ENCODE results near the gene PMVK. TPM values are rescaled to one million over a fixed set of nuclear protein-coding genes. Genes with fewer than 3 reads are reported as not detected.
A peak's percentile ranks its signal among the peaks of the same experiment; 100 is the strongest.

PMVK gene
- total RNA-seq, 1 experiment from 2014 or later: 42.2 TPM

GRCh38 chr1:154955039-154955717 lies 18.7 kb upstream of the PMVK start:
- POLR2A ChIA-PET: interaction anchor here (0.6 to 1.3 kb wide), 4 partner anchors 18 to 166 kb away, joined by 3 to 9 read pairs (median 4); partner anchors contain the start of gene PMVK
- in situ Hi-C loops (cut with HindIII; ENCODE audit: low pct_unique_long_range_greater_than_20kb, low sequenced_read_pairs) (no loop called here), intact Hi-C loops (cut with micrococcal nuclease; ENCODE audit: unreplicated experiment) (loop anchor here (10.0 kb wide), 1 partner anchor 390 kb away; the partner anchor contains the start of gene CHRNB2)
- H3K27ac ChIP-seq (ENCODE audit: low read length): peak overlapping the region; percentile 83
- DNase-seq (ENCODE audit: low read depth, low spot score) (no peak), ATAC-seq (no peak)
- H3K4me3 ChIP-seq (ENCODE audit: low read depth in 2 of 2, low read length in 2 of 2): peak overlapping the region; percentile 78 to 93
- BruUV-seq (replicated peaks): no TSS peak
- H3K9me3 ChIP-seq (ENCODE audit: control insufficient read depth, insufficient read depth, low read depth, low read length): no peaks in the 10 kb centered on the region
- peaks cover 27% of the 10 kb centered on the region for H3K4me1 ChIP-seq (ENCODE audit: control insufficient read depth, insufficient read depth, low read length)
- CTCF ChIA-PET: no interaction called here
- H3K27me3 ChIP-seq (ENCODE audit: control insufficient read depth, insufficient read depth, low read length): no peaks in the 10 kb centered on the region
- no peaks in the 10 kb centered on the region for H3K36me3 ChIP-seq (ENCODE audit: control insufficient read depth, insufficient read depth, low read length)
- TF ChIP-seq, protein P1, sequence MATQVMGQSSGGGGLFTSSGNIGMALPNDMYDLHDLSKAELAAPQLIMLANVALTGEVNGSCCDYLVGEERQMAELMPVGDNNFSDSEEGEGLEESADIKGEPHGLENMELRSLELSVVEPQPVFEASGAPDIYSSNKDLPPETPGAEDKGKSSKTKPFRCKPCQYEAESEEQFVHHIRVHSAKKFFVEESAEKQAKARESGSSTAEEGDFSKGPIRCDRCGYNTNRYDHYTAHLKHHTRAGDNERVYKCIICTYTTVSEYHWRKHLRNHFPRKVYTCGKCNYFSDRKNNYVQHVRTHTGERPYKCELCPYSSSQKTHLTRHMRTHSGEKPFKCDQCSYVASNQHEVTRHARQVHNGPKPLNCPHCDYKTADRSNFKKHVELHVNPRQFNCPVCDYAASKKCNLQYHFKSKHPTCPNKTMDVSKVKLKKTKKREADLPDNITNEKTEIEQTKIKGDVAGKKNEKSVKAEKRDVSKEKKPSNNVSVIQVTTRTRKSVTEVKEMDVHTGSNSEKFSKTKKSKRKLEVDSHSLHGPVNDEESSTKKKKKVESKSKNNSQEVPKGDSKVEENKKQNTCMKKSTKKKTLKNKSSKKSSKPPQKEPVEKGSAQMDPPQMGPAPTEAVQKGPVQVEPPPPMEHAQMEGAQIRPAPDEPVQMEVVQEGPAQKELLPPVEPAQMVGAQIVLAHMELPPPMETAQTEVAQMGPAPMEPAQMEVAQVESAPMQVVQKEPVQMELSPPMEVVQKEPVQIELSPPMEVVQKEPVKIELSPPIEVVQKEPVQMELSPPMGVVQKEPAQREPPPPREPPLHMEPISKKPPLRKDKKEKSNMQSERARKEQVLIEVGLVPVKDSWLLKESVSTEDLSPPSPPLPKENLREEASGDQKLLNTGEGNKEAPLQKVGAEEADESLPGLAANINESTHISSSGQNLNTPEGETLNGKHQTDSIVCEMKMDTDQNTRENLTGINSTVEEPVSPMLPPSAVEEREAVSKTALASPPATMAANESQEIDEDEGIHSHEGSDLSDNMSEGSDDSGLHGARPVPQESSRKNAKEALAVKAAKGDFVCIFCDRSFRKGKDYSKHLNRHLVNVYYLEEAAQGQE (IDR thresholded peaks at IDR 0.05; ENCODE audit: insufficient read depth in 1 of 2, low read depth in 2 of 2, low read length in 1 of 2): no peak
- TF ChIP-seq POLR2AphosphoS5 (IDR thresholded peaks at IDR 0.05; ENCODE audit: low read depth, low read length): no peak
- no peak for TF ChIP-seq TCF7L2 (IDR thresholded peaks at IDR 0.05; ENCODE audit: low read depth, low read length)

DNA sequence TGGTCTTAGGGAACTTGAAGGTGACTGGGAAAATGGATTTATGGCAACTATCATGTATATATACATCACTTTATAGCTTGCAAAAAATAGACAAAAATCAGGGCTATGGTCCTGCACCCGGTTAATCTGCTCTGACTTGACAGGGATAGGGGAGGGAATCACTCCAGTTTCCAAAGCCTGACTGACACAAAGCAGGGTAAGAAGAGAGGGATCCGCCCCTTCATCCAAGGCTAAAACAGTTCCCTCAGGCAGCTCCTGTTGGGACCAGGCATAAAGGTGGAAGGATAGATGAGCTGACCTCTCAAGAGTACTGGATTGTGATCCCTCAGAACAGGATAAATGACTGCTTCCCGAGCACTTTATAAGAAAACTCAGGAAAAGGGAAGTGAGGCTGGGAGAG lies 18.0 kb upstream of the PMVK start:
- no TSS peak for BruUV-seq (replicated peaks)
- CTCF ChIA-PET: no interaction called here
- no peak overlapping the region for H3K27ac ChIP-seq (ENCODE audit: low read length)
- H3K36me3 ChIP-seq (ENCODE audit: control insufficient read depth, insufficient read depth, low read length): no peaks in the 10 kb centered on the region
- H3K9me3 ChIP-seq (ENCODE audit: control insufficient read depth, insufficient read depth, low read depth, low read length): no peaks in the 10 kb centered on the region
- intact Hi-C loops (cut with micrococcal nuclease; ENCODE audit: unreplicated experiment): loop anchor here (10.0 kb wide), 1 partner anchor 390 kb away; the partner anchor contains the start of gene CHRNB2
- H3K4me3 ChIP-seq (ENCODE audit: low read depth in 2 of 2, low read length in 2 of 2): peak overlapping the region in 1 of 2 experiments; percentile 93; a peak in 2 of 4 replicates
- DNase-seq (ENCODE audit: low read depth, low spot score): no peak
- H3K4me1 ChIP-seq (ENCODE audit: control insufficient read depth, insufficient read depth, low read length): peaks cover 27% of the 10 kb centered on the region
- ATAC-seq: no peak
- H3K27me3 ChIP-seq (ENCODE audit: control insufficient read depth, insufficient read depth, low read length): no peaks in the 10 kb centered on the region
- POLR2A ChIA-PET: no interaction called here
- in situ Hi-C loops (cut with HindIII; ENCODE audit: low pct_unique_long_range_greater_than_20kb, low sequenced_read_pairs): no loop called here
- TF ChIP-seq CTCF (IDR thresholded peaks at IDR 0.05): no peak
- TF ChIP-seq TCF7L2 (IDR thresholded peaks at IDR 0.05; ENCODE audit: low read depth, low read length): no peak
- TF ChIP-seq, protein P1 (IDR thresholded peaks at IDR 0.05; ENCODE audit: insufficient read depth in 1 of 2, low read depth in 2 of 2, low read length in 1 of 2): no peak
- no peak for TF ChIP-seq SIN3A (IDR thresholded peaks at IDR 0.05; ENCODE audit: borderline replicate concordance, insufficient read depth, low read depth, low read length)
